ENCODE data around the gene TADA3. TPM values are rescaled to one million over a fixed set of nuclear protein-coding genes. Genes with fewer than 3 reads are reported as not detected.

The TADA3 gene
- total and polyA plus RNA-seq, 9 of the 15 experiments (the other 6 are each of a cell fraction or from before 2014, with no cell fraction given) = 4.1 to 110 (median 74.8) TPM

DNA sequence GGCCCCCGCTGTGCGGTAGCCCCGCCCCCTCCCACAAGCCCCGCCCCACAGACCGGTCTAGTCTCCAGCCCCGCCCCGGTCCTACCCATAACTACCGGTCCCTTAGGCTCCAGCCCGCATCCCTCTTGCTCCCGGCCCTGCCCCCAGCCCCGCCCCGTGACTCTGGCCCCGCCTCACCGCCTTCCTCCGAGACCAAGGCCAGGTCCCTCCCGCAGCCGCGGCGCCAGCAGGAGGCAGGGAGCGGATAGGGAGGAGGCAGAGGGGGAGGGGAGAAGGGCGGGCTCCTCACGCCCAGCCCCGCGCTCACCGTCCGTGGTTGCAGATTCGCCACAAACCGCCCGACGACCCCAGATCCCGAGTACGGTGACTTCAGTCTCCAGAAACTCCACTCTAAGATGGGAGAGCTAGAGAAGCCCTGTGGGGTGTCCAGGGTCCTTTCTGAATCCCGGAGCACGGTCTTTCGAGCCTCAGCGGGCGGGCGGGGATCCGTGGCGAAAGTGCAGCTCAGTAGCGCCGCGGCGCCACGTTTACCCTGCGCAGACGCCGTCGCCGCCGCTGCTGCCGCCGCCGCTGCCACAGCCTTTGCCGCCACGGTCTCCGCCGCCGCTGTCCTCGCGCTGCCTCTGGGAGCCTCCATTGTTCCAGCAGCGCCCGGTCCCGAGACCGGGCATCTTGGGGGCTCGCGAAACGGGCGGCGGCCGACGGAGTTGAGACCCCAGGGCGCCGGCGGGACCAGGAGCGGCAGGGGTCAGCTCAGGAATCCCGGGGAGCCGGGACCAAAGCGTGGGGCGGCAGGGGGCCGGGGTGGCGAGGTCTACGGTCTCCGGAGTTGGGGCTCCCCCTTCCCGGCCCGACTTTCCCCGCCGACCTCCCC is 60.8 kb downstream of the TADA3 start, which contains the start of gene BRPF1 (continued):
- TF ChIP-seq ZNF174 (CRISPR knock-in tag; IDR thresholded peaks at IDR 0.05) (no peak), SMARCC2 (IDR thresholded peaks at IDR 0.05; ENCODE audit: low read depth) (no peak), ETV5 (CRISPR knock-in tag; IDR thresholded peaks at IDR 0.05; ENCODE audit: low read depth) (peak; percentile 18; the same call in 1 of the 2 replicates), PHTF2 (CRISPR knock-in tag; IDR thresholded peaks at IDR 0.05) (no peak), ZNF274 (IDR thresholded peaks at IDR 0.05; ENCODE audit: borderline replicate concordance, low read depth, low read length) (no peak), POLR3G (IDR thresholded peaks at IDR 0.05; ENCODE audit: extremely low read depth, insufficient read length, insufficient replicate concordance) (no peak), ZNF780A (CRISPR knock-in tag; IDR thresholded peaks at IDR 0.05) (no peak), THRAP3 (IDR thresholded peaks at IDR 0.05; ENCODE audit: borderline replicate concordance) (no peak), LCOR (CRISPR knock-in tag; IDR thresholded peaks at IDR 0.05) (peak; percentile 86), KAT8 (IDR thresholded peaks at IDR 0.05; ENCODE audit: low read depth) (no peak), ZNF41 (CRISPR knock-in tag; conservative IDR thresholded peaks at IDR 0.05) (no peak), NCOA2 (IDR thresholded peaks at IDR 0.05; ENCODE audit: partially characterized antibody in 2 of 2) (no peak), CEBPG (CRISPR knock-in tag; IDR thresholded peaks at IDR 0.05) (no peak), CEBPG (tag; conservative IDR thresholded peaks at IDR 0.05 in 1 of 2, IDR thresholded peaks at IDR 0.05 in 1 of 2) (no peak), SP1 (CRISPR knock-in tag; IDR thresholded peaks at IDR 0.05) (peak; percentile 99), MAZ (CRISPR knock-in tag; conservative IDR thresholded peaks at IDR 0.05 in 1 of 2, IDR thresholded peaks at IDR 0.05 in 1 of 2) (peak; percentile 94 to 99), SMARCB1 (IDR thresholded peaks at IDR 0.05; ENCODE audit: insufficient read length, low read depth) (no peak), CBX5 (IDR thresholded peaks at IDR 0.05; ENCODE audit: borderline replicate concordance, low read depth) (no peak), CSDE1 (IDR thresholded peaks at IDR 0.05) (no peak), ZNF778 (CRISPR knock-in tag; IDR thresholded peaks at IDR 0.05) (no peak), TAF7 (tag; IDR thresholded peaks at IDR 0.05) (peak; percentile 43; the same call in 1 of the 2 replicates), HMG20A (CRISPR knock-in tag; conservative IDR thresholded peaks at IDR 0.05) (no peak), NFXL1 (CRISPR knock-in tag; IDR thresholded peaks at IDR 0.05) (no peak), HSF4 (CRISPR knock-in tag; IDR thresholded peaks at IDR 0.05; ENCODE audit: borderline replicate concordance) (no peak)
- TF ChIP-seq, protein P1, sequence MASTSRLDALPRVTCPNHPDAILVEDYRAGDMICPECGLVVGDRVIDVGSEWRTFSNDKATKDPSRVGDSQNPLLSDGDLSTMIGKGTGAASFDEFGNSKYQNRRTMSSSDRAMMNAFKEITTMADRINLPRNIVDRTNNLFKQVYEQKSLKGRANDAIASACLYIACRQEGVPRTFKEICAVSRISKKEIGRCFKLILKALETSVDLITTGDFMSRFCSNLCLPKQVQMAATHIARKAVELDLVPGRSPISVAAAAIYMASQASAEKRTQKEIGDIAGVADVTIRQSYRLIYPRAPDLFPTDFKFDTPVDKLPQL (IDR thresholded peaks at IDR 0.05; ENCODE audit: extremely low read depth, insufficient read length) = no peak
- TF ChIP-seq, protein P2, sequence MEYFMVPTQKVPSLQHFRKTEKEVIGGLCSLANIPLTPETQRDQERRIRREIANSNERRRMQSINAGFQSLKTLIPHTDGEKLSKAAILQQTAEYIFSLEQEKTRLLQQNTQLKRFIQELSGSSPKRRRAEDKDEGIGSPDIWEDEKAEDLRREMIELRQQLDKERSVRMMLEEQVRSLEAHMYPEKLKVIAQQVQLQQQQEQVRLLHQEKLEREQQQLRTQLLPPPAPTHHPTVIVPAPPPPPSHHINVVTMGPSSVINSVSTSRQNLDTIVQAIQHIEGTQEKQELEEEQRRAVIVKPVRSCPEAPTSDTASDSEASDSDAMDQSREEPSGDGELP (CRISPR knock-in tag; IDR thresholded peaks at IDR 0.05; ENCODE audit: borderline replicate concordance) = peak; percentile 89
- TF ChIP-seq, protein P3, sequence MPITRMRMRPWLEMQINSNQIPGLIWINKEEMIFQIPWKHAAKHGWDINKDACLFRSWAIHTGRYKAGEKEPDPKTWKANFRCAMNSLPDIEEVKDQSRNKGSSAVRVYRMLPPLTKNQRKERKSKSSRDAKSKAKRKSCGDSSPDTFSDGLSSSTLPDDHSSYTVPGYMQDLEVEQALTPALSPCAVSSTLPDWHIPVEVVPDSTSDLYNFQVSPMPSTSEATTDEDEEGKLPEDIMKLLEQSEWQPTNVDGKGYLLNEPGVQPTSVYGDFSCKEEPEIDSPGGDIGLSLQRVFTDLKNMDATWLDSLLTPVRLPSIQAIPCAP (CRISPR knock-in tag; IDR thresholded peaks at IDR 0.05; ENCODE audit: borderline replicate concordance) = no peak; the same call in 1 of the 2 replicates

Measured in K562 (cell line).